ENCODE data around the gene C12orf57. TPM values are rescaled to one million over a fixed set of nuclear protein-coding genes. Genes with fewer than 3 reads are reported as not detected.

The C12orf57 gene
- total and polyA plus RNA-seq, 2 of the 13 experiments (the other 11 are each of a cell fraction or from before 2014, with no cell fraction given): 84.0 to 287 TPM

GRCh38 chr12:6944381-6945186, 762 bp downstream of the C12orf57 start (continued):
- TF ChIP-seq ZFP90 (CRISPR knock-in tag; IDR thresholded peaks at IDR 0.05; ENCODE audit: borderline replicate concordance) (peak; percentile 94; the same call in 1 of the 2 replicates), GTF3A (CRISPR knock-in tag; conservative IDR thresholded peaks at IDR 0.05) (0 out of 2 replicates have a peak, but pooled peaks have one; percentile 22), HOXA7 (CRISPR knock-in tag; IDR thresholded peaks at IDR 0.05) (peak; percentile 82; the same call in 1 of the 2 replicates), RCOR2 (CRISPR knock-in tag; IDR thresholded peaks at IDR 0.05) (no peak), NFKB2 (CRISPR knock-in tag; IDR thresholded peaks at IDR 0.05; ENCODE audit: borderline replicate concordance) (peak; percentile 79; the same call in 1 of the 2 replicates), HMG20A (CRISPR knock-in tag; IDR thresholded peaks at IDR 0.05; ENCODE audit: borderline replicate concordance) (0 out of 2 replicates have a peak, but pooled peaks have one; percentile 38), STAG1 (CRISPR knock-in tag; IDR thresholded peaks at IDR 0.05) (peak; percentile 95), NFYB (CRISPR knock-in tag; IDR thresholded peaks at IDR 0.05) (0 out of 2 replicates have a peak, but pooled peaks have one; percentile 27), ZNF232 (CRISPR knock-in tag; IDR thresholded peaks at IDR 0.05; ENCODE audit: borderline replicate concordance) (peak; percentile 88; the same call in 1 of the 2 replicates), ZSCAN20 (CRISPR knock-in tag; IDR thresholded peaks at IDR 0.05; ENCODE audit: borderline replicate concordance) (0 out of 2 replicates have a peak, but pooled peaks have one; percentile 57), ZNF292 (CRISPR knock-in tag; IDR thresholded peaks at IDR 0.05; ENCODE audit: borderline replicate concordance, low read depth) (peak; percentile 66; the same call in 1 of the 2 replicates), ZNF670 (CRISPR knock-in tag; IDR thresholded peaks at IDR 0.05; ENCODE audit: borderline replicate concordance) (0 out of 2 replicates have a peak, but pooled peaks have one; percentile 51), ZBTB7B (CRISPR knock-in tag; IDR thresholded peaks at IDR 0.05) (peak; percentile 35; the same call in 1 of the 2 replicates), ZNF674 (CRISPR knock-in tag; IDR thresholded peaks at IDR 0.05; ENCODE audit: low read depth) (0 out of 2 replicates have a peak, but pooled peaks have one; percentile 43), KDM5A (IDR thresholded peaks at IDR 0.05; ENCODE audit: borderline replicate concordance, low read length) (no peak; the same call in 1 of the 2 replicates), SAFB2 (CRISPR knock-in tag; IDR thresholded peaks at IDR 0.05; ENCODE audit: borderline replicate concordance, low read depth) (peak; percentile 60; the same call in 1 of the 2 replicates), XRCC5 (optimal IDR thresholded peaks at IDR 0.05; ENCODE audit: low read length) (peak; percentile 60), GTF2F1 (IDR thresholded peaks at IDR 0.05; ENCODE audit: low read length) (no peak), GATAD2A (CRISPR knock-in tag; IDR thresholded peaks at IDR 0.05) (0 out of 2 replicates have a peak, but pooled peaks have one; percentile 37), PRDM10 (CRISPR knock-in tag; IDR thresholded peaks at IDR 0.05; ENCODE audit: low read depth) (no peak), ZNF776 (CRISPR knock-in tag; IDR thresholded peaks at IDR 0.05) (no peak), THAP9 (CRISPR knock-in tag; IDR thresholded peaks at IDR 0.05; ENCODE audit: borderline replicate concordance) (peak; percentile 73; the same call in 1 of the 2 replicates)
